Esophagus squamous epithelium (tissue), 4 donors: ENCODE measurements around the gene SLC20A1.

Experiments used
- POLR2A ChIP-seq, 4 donors: fragments of 450-650 bp; IDR thresholded peaks; one replicate each; pipeline ENCODE4 v1.6.1; 2017; ENCODE audit warnings: antibody characterized with exemption in 4 of 4, mild to moderate bottlenecking in 4 of 4, moderate library complexity in 3 of 4
- TF ChIP-seq, protein P1 (sequence below), 6 experiments: fragments of 450-650 bp in 4 of 6; fragments of 200-600 bp in 2 of 6; sonication (generic) in 2 of 6; IDR thresholded peaks; one replicate each; pipeline ENCODE4 v1.5.1; 2016 to 2019; ENCODE audit warnings: antibody characterized with exemption in 6 of 6, mild to moderate bottlenecking in 4 of 6, moderate library complexity in 4 of 6

DNA sequence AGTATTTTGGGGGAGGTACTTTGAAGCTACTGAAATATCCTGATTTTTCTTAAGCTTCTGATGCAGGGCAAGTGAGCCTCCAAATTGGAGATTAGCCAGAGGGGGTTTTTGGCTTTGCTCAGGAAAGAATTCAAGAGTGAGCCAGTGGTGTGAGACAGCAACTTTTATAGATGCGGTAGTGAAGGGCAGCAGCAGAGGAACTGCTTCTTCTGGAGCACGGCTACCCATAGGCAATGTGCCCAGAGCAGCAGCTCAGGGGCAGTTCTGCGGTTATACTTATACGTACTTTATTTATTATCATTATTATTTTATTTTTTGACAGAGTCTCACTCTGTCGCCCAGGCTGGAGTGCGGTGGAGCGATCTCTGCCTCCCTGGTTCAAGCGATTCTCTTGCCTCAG is 55.3 kb downstream of the SLC20A1 start:
- TF ChIP-seq, protein P1, sequence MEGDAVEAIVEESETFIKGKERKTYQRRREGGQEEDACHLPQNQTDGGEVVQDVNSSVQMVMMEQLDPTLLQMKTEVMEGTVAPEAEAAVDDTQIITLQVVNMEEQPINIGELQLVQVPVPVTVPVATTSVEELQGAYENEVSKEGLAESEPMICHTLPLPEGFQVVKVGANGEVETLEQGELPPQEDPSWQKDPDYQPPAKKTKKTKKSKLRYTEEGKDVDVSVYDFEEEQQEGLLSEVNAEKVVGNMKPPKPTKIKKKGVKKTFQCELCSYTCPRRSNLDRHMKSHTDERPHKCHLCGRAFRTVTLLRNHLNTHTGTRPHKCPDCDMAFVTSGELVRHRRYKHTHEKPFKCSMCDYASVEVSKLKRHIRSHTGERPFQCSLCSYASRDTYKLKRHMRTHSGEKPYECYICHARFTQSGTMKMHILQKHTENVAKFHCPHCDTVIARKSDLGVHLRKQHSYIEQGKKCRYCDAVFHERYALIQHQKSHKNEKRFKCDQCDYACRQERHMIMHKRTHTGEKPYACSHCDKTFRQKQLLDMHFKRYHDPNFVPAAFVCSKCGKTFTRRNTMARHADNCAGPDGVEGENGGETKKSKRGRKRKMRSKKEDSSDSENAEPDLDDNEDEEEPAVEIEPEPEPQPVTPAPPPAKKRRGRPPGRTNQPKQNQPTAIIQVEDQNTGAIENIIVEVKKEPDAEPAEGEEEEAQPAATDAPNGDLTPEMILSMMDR (IDR thresholded peaks at IDR 0.05) = no peak
- no peak for TF ChIP-seq POLR2A (IDR thresholded peaks at IDR 0.05)
